Duodenal mucosa (tissue), 2 donors: ENCODE data around the gene SAMHD1.
"Not testable (repeated sequence)": the region's sequence is repeated elsewhere in the genome, so short reads cannot be mapped to it uniquely, and the experiment has no call there.

Experiments used
- H3K27ac ChIP-seq: one replicate; pipeline ENCODE4 v1.7.0; 2013; ENCODE audit warnings: low read depth, low read length
- H3K27me3 ChIP-seq, 2 donors: one replicate each; pipeline ENCODE4 v1.7.0; 2013; ENCODE audit warnings: low read length in 2 of 2, control low read depth in 1 of 2; ENCODE audit not compliant: insufficient read depth in 2 of 2, control insufficient read depth in 1 of 2
- H3K36me3 ChIP-seq, 2 donors: one replicate each; pipeline ENCODE4 v1.7.0; 2013; ENCODE audit warnings: low read length in 2 of 2, control low read depth in 1 of 2; ENCODE audit not compliant: insufficient read depth in 2 of 2, control insufficient read depth in 1 of 2
- H3K4me1 ChIP-seq, 2 donors: one replicate each; pipeline ENCODE4 v1.7.0; 2013; ENCODE audit warnings: low read length in 2 of 2, control low read depth in 1 of 2; ENCODE audit not compliant: insufficient read depth in 2 of 2, control insufficient read depth in 1 of 2
- H3K4me3 ChIP-seq, 2 donors: one replicate each; pipeline ENCODE4 v1.7.0; 2013; ENCODE audit warnings: low read length in 2 of 2, low read depth in 1 of 2
- H3K9ac ChIP-seq, 2 donors: one replicate each; pipeline ENCODE4 v1.7.0; 2013; ENCODE audit warnings: low read length in 2 of 2, low read depth in 1 of 2
- H3K9me3 ChIP-seq, 2 donors: one replicate each; pipeline ENCODE4 v1.7.0; 2013; ENCODE audit warnings: low read length in 2 of 2, control low read depth in 1 of 2; ENCODE audit not compliant: control insufficient read depth in 1 of 2

Gene SAMHD1

GRCh38 chr20:36956674-36957073 is 5.2 kb upstream of the SAMHD1 start:
- H3K9me3 ChIP-seq = no peaks in the 10 kb centered on the region
- H3K4me3 ChIP-seq = no peak overlapping the region
- H3K27ac ChIP-seq = no peak overlapping the region
- no peaks in the 10 kb centered on the region for H3K36me3 ChIP-seq
- peaks cover 12 to 23% of the 10 kb centered on the region in 2 donors for H3K4me1 ChIP-seq
- H3K9ac ChIP-seq = no peak overlapping the region
- no peaks in the 10 kb centered on the region for H3K27me3 ChIP-seq

GRCh38 chr20:36956016-36956415 is 4.5 kb upstream of the SAMHD1 start:
- H3K36me3 ChIP-seq = no peaks in the 10 kb centered on the region
- H3K4me1 ChIP-seq = peaks cover 12 to 23% of the 10 kb centered on the region in 2 donors
- no peak overlapping the region for H3K27ac ChIP-seq
- no peaks in the 10 kb centered on the region for H3K9me3 ChIP-seq
- H3K4me3 ChIP-seq = no peak overlapping the region
- no peaks in the 10 kb centered on the region for H3K27me3 ChIP-seq
- no peak overlapping the region for H3K9ac ChIP-seq

- Histone ChIP-seq H3K27ac (peak overlapping the region; percentile 13), H3K4me1 (peaks cover 29 to 32% of the 10 kb centered on the region in 2 donors), H3K9ac (peak overlapping the region; percentile 71 to 84)
These were observed 651 bp upstream of the SAMHD1 start for GRCh38 chr20:36951979-36952738.

GRCh38 chr20:36950414-36951197 is 902 bp downstream of the SAMHD1 start:
- H3K4me3 ChIP-seq = peak overlapping the region; percentile 88 to 90
- H3K9me3 ChIP-seq = no peaks in the 10 kb centered on the region
- H3K36me3 ChIP-seq = peaks cover 0 to 3% of the 10 kb centered on the region in 2 donors
- no peaks in the 10 kb centered on the region for H3K27me3 ChIP-seq
- peak overlapping the region; percentile 71 to 84 for H3K9ac ChIP-seq
- H3K4me1 ChIP-seq = peaks cover 35 to 40% of the 10 kb centered on the region in 2 donors
- peak overlapping the region; percentile 80 for H3K27ac ChIP-seq

More at GRCh38 chr20:36951979-36952738, 651 bp upstream of the SAMHD1 start:
- no peaks in the 10 kb centered on the region for H3K36me3 ChIP-seq
- H3K9me3 ChIP-seq = no peaks in the 10 kb centered on the region
- H3K27me3 ChIP-seq = no peaks in the 10 kb centered on the region
- peak overlapping the region; percentile 88 to 90 for H3K4me3 ChIP-seq

- no peaks in the 10 kb centered on the region for H3K9me3 ChIP-seq
- peak overlapping the region; percentile 41 for H3K27ac ChIP-seq
- no peaks in the 10 kb centered on the region for H3K27me3 ChIP-seq
- H3K4me1 ChIP-seq = peaks cover 29 to 39% of the 10 kb centered on the region in 2 donors
- H3K4me3 ChIP-seq = no peak overlapping the region
- H3K9ac ChIP-seq = no peak overlapping the region
- H3K36me3 ChIP-seq = peaks cover 0 to 19% of the 10 kb centered on the region in 2 donors
These were observed 10.1 kb downstream of the SAMHD1 start for GRCh38 chr20:36941401-36941835.

GRCh38 chr20:36937402-36937770 is 14.1 kb downstream of the SAMHD1 start:
- H3K9ac ChIP-seq = no peak overlapping the region
- H3K4me3 ChIP-seq = no peak overlapping the region
- peaks cover 17 to 22% of the 10 kb centered on the region in 2 donors for H3K4me1 ChIP-seq

GRCh38 chr20:36936761-36937401 is 14.6 kb downstream of the SAMHD1 start:
- H3K36me3 ChIP-seq = peaks cover 0 to 24% of the 10 kb centered on the region in 2 donors
- H3K4me1 ChIP-seq = peaks cover 16 to 22% of the 10 kb centered on the region in 2 donors
- not testable (repeated sequence) for H3K9ac ChIP-seq, H3K27ac ChIP-seq, H3K4me3 ChIP-seq, H3K9me3 ChIP-seq, H3K27me3 ChIP-seq

More at GRCh38 chr20:36937402-36937770, 14.1 kb downstream of the SAMHD1 start:
- Histone ChIP-seq H3K27ac (no peak overlapping the region), H3K9me3 (no peaks in the 10 kb centered on the region), H3K36me3 (peaks cover 0 to 24% of the 10 kb centered on the region in 2 donors), H3K27me3 (no peaks in the 10 kb centered on the region)

GRCh38 chr20:36936341-36936740 is 15.2 kb downstream of the SAMHD1 start:
- H3K27me3 ChIP-seq = no peaks in the 10 kb centered on the region
- peaks cover 0 to 24% of the 10 kb centered on the region in 2 donors for H3K36me3 ChIP-seq
- no peak overlapping the region for H3K27ac ChIP-seq
- peaks cover 10 to 18% of the 10 kb centered on the region in 2 donors for H3K4me1 ChIP-seq
- H3K4me3 ChIP-seq = no peak overlapping the region
- H3K9ac ChIP-seq = no peak overlapping the region
- no peaks in the 10 kb centered on the region for H3K9me3 ChIP-seq

GRCh38 chr20:36933571-36933970 is 17.9 kb downstream of the SAMHD1 start:
- not testable (repeated sequence) for H3K27me3 ChIP-seq, H3K27ac ChIP-seq, H3K9ac ChIP-seq, H3K4me1 ChIP-seq, H3K9me3 ChIP-seq, H3K4me3 ChIP-seq
- H3K36me3 ChIP-seq = peaks cover 7 to 43% of the 10 kb centered on the region in 2 donors
